Effector memory CD4-positive, alpha-beta T cell (primary cell): ENCODE results near the gene PVALEF.

Experiments used
- DNase-seq, 3 donors: peaks; one replicate each; pipeline ENCODE4 v3.0.0-alpha.2; 2020
- H3K27ac ChIP-seq: 2 replicates; pipeline ENCODE4 v1.7.0; 2013; ENCODE audit warnings: mild to moderate bottlenecking, low read length, moderate library complexity; ENCODE audit not compliant: insufficient read depth, poor library complexity, severe bottlenecking
- H3K27me3 ChIP-seq: replicated peaks from 2 replicates; pipeline ENCODE4 v1.7.0; 2013; ENCODE audit warnings: mild to moderate bottlenecking, low read length; ENCODE audit not compliant: insufficient read depth, control insufficient read depth, poor library complexity, severe bottlenecking
- H3K36me3 ChIP-seq: 2 replicates; pipeline ENCODE4 v1.7.0; 2013; ENCODE audit warnings: mild to moderate bottlenecking, low read length, moderate library complexity; ENCODE audit not compliant: control insufficient read depth, insufficient read depth
- H3K4me1 ChIP-seq: 2 replicates; pipeline ENCODE4 v1.7.0; 2013; ENCODE audit warnings: low read length, mild to moderate bottlenecking; ENCODE audit not compliant: control insufficient read depth, insufficient read depth, poor library complexity, severe bottlenecking
- H3K4me3 ChIP-seq: 2 replicates; pipeline ENCODE4 v1.7.0; 2013; ENCODE audit warnings: low read length, low read depth, mild to moderate bottlenecking; ENCODE audit not compliant: insufficient read depth, poor library complexity, severe bottlenecking
- H3K9me3 ChIP-seq: 2 replicates; pipeline ENCODE4 v1.7.0; 2013; ENCODE audit warnings: mild to moderate bottlenecking, low read length, moderate library complexity; ENCODE audit not compliant: control insufficient read depth

PVALEF gene

DNA sequence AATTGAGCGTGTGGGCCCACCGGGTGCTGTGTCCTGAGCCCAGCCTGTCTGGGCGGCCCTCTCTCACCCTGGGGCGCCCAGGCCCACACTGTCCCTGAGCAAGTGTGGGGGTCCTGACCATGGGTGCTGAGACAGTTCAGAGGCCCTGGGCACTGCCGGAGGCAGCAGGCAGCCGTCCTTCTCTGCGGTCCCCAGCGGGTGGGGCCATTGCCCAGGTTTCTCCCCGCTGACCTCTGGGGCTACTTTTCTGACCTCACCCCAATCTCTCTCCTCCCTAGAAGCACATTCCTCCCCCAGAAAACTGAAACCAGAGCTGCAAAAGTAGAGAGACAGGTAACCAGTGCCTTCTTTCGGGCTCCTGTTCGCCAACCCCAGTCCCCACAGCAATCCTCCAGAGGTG lies 36.0 kb upstream of the PVALEF start:
- Histone ChIP-seq H3K4me3 (no peak overlapping the region), H3K9me3 (no peaks in the 10 kb centered on the region), H3K36me3 (no peaks in the 10 kb centered on the region), H3K27me3 (no peaks in the 10 kb centered on the region), H3K27ac (no peak overlapping the region), H3K4me1 (no peaks in the 10 kb centered on the region)
- DNase-seq: no peak

DNA sequence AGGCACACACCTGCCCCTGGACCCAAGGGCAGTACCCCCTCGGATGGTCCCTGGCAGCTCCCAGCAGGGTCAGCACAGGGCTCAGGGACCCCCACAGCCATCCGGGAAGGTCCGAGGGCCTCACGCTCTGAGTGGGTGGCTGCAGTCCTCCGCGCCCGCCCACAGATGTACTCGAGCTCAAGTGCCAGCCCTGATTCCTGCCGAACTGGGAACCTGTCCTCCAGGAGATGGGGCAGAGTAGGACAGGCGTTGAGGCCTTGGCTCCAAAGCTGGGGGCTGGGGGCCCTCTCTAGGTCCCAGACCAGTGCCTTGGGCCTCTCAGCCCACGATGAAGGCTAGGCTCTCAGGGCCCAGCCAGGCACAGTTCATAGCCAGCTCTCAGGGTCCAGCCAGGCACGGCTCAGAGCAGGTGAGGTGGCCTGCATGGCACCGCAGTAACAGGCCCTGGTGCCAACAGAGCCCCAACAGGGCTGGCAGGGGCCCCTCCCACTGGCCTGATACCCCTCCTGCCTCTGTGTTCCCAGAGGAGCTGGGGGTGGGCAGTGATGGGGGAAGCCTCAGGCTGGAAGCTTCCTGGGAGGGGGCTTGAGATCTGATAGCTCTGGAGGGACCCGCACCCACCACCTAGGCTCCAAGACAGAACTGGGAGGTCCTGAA lies 35.5 kb upstream of the PVALEF start:
- H3K27ac ChIP-seq: no peak overlapping the region
- DNase-seq: no peak
- H3K9me3 ChIP-seq: no peaks in the 10 kb centered on the region
- H3K4me1 ChIP-seq: no peaks in the 10 kb centered on the region
- H3K27me3 ChIP-seq: no peaks in the 10 kb centered on the region
- H3K36me3 ChIP-seq: no peaks in the 10 kb centered on the region
- no peak overlapping the region for H3K4me3 ChIP-seq

DNA sequence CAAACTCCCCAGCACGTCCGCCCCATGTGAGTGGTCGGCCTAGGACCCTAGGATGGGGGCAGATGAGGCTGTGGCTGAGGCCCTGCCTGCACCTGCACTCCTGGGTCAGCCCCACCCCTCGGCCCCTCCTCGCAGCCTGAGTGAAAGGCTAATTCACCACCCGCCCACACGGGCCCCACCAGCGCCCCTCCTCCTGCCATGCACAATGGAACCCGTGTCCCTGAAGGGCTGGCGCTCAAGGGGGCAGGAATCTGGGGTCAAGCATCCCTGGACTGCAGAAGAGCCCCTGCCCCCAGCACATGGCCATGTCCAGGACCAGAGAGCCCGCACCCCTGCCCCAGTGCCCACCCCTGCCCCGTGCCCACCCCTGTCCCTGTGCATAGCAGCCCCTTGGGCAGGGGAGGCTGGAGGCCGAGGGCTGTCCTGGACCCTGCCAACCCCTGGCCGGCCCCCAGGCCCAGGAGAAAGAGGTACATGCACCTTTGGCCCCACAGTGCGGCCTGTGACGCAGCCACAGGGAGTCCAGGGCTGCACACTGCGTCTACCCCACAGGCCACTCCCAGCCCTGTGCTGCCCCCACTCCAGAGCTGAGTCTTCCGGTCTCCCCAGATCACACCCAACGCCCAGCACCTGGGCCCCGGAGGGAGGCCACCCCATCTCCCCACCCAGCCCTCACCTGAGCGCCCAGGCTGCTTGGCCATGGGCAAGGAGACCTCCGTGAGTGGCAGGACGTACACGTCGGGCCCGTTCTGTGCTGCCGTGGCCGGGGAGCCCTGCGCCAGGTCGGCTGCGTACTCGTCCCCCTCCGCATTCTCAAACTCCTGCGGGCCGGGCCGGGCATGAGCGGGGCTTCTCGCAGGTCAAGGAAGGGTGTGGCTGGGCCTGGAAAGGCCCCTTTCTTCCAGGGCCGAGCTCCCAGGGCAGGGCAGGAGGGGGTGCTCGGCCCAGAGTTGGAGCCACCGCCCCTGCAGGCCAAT lies 34.6 kb upstream of the PVALEF start:
- no peaks in the 10 kb centered on the region for H3K4me1 ChIP-seq
- H3K36me3 ChIP-seq: no peaks in the 10 kb centered on the region

DNA sequence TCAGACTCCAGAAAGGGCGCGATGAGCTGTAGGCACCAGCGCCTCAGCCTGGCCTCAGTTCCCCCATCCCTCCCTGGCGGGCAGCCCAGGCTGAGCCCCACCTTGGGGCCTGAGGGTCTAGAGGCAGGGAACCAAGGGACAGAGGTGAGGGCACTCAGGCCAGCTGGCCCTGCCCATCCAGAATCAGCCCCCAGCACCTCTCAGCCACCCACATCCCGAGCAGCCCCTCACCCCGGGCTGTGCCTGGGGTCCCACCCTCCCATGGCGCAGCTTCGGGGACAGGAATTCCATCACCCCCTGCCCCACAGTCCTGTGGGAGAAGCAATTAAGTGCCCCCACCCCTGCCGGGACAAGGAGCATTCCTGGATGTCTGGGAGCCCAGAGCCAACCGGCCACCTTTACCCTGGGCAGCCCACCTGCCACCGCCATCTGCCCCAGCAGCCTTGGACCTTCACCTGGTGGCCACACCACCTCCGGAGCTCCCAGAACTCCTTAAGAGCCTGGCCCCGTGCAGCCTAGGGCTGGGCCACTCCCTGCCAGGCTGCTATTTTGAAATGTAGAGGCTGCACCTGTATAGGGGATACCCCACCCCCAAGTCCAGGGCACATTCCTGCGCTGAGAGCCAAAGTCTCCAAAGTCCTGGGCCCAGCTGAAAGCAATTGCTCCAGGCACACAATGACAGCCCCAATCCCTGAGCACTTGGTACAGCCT lies 33.7 kb upstream of the PVALEF start:
- no peak for DNase-seq
- Histone ChIP-seq H3K27me3 (no peaks in the 10 kb centered on the region), H3K27ac (no peak overlapping the region), H3K9me3 (no peaks in the 10 kb centered on the region), H3K36me3 (no peaks in the 10 kb centered on the region), H3K4me3 (no peak overlapping the region), H3K4me1 (no peaks in the 10 kb centered on the region)

More for the DNA sequence above, 34.6 kb upstream of the PVALEF start:
- no peak overlapping the region for H3K4me3 ChIP-seq
- no peaks in the 10 kb centered on the region for H3K27me3 ChIP-seq
- H3K9me3 ChIP-seq: no peaks in the 10 kb centered on the region
- no peak overlapping the region for H3K27ac ChIP-seq
- no peak for DNase-seq

DNA sequence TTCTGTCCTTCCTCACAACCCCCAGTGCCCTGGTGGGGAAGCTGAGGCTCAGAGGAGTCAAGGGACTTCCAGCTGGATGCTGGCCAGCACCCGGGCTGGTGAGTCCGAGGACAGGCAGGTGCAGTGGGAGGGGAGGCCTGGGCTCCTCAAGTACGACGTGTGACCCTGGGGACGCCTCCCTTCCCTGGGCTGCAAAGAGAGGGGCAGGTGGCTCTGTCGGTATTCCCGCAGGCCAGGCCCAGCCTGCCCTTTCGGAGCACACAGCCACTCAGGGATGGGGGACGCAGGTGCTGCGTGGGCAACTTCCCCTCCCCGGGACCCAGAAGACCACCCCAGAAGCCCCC lies 33.1 kb upstream of the PVALEF start:
- Histone ChIP-seq H3K27me3 (no peaks in the 10 kb centered on the region), H3K4me3 (no peak overlapping the region), H3K4me1 (no peaks in the 10 kb centered on the region), H3K36me3 (no peaks in the 10 kb centered on the region), H3K27ac (no peak overlapping the region), H3K9me3 (no peaks in the 10 kb centered on the region)
- DNase-seq: no peak

DNA sequence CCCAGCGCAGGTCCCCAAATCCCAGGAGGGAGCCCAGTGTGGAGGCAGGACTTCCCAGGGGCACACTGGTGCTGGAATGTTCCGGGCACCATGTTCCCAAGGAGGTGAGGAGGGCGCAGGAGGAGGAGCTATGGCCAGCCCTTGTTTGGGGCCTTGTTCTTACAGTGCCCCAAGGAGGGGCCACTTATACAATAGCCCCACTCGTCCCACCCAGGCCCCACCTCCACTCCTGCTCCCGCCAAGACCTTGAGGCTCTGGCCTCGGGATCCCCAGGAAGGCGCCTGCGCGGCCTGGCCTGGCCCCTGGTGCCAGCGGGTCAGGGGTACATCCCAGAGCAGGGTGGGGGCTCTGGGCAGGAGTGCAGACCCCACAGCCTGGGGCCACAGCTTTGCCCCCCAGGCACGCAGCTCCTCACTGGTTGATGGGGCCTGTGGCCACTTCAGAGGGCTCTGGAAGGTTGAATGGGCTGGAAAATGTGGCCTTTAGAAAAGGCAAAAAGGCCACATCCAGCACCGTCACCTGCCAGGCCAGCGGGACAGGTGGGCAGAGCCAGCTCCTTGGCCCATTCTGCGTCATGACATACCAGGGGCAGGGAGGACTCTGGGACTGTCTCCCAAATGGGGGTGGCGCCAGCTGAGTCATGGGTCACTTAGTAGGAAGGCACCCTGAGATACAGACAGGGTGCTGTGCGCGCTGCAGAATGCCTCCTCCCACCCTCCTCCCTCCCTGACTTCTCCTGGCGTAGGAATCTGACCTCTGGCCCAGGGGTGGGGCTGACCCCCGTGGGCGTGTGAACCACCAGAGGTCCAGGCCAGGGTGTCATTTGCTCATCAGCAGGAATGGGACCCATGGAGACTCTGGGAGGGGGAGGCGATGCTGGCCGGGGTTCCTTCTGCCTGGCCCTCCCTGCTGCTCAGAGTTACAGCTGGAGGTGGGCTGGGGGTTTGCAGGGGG lies 32.3 kb upstream of the PVALEF start:
- Histone ChIP-seq H3K36me3 (no peaks in the 10 kb centered on the region), H3K9me3 (no peaks in the 10 kb centered on the region), H3K4me3 (no peak overlapping the region), H3K27ac (no peak overlapping the region), H3K4me1 (no peaks in the 10 kb centered on the region), H3K27me3 (no peaks in the 10 kb centered on the region)
- no peak for DNase-seq

DNA sequence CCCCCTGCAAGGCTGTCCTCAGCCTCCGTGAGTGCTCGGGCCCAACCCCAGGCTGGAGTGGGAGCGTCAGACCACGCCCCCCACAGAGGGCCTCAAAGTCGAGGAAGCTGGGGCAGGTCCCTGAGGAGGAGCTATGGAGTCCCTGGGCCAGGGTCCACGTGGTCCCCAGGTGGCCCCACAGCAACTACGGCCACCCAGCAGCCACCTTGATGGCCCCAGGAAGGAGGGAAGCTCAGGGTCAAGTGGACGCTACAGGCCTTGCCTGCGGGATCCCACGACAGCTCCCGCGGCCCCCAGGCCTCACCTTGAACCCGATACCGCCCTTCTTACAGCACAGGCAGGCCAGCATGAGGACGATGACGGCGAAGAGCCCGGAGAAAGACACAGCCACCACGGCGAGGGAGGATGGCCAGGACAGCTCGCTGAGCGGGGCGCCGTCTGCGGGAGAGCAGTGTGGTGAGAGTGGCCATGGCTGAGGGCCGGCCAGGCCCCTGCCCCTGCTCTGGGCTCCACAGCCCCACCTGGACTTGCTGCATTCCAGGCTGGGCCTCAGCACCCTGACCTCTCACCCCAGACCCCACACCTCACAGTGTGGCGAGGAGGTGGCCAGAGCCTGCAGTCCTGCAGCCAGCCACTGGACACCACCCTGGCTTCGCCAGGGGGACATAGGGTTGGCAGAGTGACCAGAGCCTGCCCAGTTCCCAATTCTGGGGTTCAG lies 31.1 kb upstream of the PVALEF start:
- Histone ChIP-seq H3K4me1 (no peaks in the 10 kb centered on the region), H3K27me3 (no peaks in the 10 kb centered on the region), H3K36me3 (no peaks in the 10 kb centered on the region), H3K4me3 (no peak overlapping the region), H3K9me3 (no peaks in the 10 kb centered on the region), H3K27ac (no peak overlapping the region)
- DNase-seq: no peak

DNA sequence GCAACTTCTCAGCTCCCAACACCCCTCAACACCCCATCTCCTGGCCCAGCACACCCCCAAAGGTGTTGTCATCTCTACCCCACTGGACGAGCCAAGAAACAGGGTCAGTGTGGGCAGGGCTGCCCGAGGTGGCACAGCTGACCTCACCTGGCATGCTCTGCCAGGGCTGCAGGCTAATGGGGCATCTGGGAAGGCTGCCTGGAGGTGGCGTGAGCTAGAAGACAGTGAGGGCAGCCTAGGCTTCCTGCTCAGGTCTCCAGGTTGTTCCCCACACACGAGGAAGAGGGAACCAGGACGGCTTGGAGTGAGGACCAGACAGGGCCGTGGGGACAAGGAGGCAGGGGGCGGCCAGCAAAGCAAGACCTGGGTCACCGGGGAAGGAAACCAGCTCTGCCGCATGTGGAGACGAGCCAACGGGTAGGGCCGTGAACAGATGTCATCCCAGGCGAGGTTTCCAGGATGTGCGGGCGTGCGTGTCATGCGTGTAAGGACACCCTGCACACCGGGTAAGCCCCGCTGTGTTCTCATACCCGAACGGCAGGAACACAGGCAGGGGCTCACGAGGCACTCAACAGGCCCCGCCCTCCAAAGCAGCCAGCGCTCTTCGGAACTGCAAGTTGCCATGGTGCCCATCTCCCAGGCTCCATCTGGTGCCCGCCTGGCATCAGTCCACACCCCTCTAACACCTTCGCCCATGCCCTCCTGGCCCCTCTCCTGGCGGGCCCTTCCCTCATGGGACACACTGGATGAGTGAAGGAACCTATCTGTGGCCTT lies 29.6 kb upstream of the PVALEF start:
- no peaks in the 10 kb centered on the region for H3K9me3 ChIP-seq
- H3K27me3 ChIP-seq: no peaks in the 10 kb centered on the region
- no peak overlapping the region for H3K27ac ChIP-seq
- no peak for DNase-seq
- H3K4me1 ChIP-seq: no peaks in the 10 kb centered on the region
- H3K36me3 ChIP-seq: no peaks in the 10 kb centered on the region
- no peak overlapping the region for H3K4me3 ChIP-seq
